GM19452 (cell line): ENCODE results near the gene COX6B2.
"Not testable (repeated sequence)": the region's sequence is repeated elsewhere in the genome, so short reads cannot be mapped to it uniquely, and the experiment has no call there.

Source experiments
- ATAC-seq: cut with Tn5 transposase; IDR thresholded peaks from one replicate; pipeline ENCODE4 v1.9.1; 2021; ENCODE audit not compliant: unreplicated experiment

Gene COX6B2

DNA sequence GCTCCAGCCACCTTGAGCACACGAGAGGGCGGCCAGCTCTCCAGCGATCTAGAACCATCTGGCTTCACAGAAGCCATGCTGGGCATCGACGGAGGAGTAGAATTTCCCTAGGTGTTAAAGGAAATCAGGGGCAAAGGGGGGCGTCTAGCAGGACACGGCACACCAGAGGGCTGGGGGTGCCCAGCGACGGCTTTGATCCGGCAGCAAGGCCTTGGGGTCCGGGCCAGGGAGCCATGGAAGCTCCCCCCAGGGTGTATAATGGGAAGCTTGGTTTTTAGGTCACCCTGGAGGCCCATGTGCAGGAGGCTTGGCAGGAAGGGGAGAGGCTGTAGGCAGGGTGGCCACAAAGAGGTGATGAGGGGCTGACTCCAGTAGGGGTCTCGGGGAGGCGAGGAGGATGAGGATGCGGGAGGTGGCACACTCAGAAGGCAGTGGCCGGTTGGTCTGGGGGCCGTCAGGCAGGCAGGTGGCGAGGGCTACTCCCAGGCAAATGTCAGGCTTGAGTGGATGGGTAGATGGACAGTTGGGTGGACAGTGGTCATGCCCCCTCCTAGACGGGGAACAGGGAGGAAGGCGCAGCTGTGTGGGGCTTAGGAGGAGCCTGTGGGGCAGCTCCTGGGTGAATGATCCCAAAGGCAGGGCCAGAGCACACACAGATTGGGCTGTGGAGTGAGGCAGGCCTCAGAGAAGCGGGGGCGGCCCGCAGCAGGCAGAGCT is 9.3 kb downstream of the COX6B2 start:
- no peak for ATAC-seq

DNA sequence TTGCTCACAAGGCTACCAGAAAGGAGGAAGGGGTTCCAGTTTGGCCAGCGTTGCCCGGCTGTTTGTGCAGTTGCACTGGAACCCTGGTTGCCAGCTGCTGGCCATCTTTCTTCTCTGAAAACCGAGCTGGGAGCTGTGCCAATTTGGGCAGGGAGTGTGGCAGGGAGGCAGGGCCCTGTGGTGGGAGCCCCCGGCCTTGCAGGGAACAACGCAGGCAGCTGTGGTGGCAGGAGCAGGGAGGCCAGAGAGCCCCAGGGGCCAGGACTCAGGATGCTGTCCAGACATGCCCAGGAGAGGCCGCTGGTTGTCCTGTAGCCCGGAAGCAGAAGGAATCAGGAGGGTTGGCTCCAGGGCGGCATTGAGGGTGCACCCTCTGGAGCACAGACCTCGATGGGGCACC is 10.1 kb downstream of the COX6B2 start:
- no peak for ATAC-seq

- ATAC-seq = no peak
These were observed 12.7 kb downstream of the COX6B2 start for GRCh38 chr19:55341595-55342531.

- no peak for ATAC-seq
These were observed 13.3 kb downstream of the COX6B2 start for GRCh38 chr19:55341171-55341588.

- ATAC-seq = no peak
These were observed 13.8 kb downstream of the COX6B2 start for GRCh38 chr19:55340784-55341147.

DNA sequence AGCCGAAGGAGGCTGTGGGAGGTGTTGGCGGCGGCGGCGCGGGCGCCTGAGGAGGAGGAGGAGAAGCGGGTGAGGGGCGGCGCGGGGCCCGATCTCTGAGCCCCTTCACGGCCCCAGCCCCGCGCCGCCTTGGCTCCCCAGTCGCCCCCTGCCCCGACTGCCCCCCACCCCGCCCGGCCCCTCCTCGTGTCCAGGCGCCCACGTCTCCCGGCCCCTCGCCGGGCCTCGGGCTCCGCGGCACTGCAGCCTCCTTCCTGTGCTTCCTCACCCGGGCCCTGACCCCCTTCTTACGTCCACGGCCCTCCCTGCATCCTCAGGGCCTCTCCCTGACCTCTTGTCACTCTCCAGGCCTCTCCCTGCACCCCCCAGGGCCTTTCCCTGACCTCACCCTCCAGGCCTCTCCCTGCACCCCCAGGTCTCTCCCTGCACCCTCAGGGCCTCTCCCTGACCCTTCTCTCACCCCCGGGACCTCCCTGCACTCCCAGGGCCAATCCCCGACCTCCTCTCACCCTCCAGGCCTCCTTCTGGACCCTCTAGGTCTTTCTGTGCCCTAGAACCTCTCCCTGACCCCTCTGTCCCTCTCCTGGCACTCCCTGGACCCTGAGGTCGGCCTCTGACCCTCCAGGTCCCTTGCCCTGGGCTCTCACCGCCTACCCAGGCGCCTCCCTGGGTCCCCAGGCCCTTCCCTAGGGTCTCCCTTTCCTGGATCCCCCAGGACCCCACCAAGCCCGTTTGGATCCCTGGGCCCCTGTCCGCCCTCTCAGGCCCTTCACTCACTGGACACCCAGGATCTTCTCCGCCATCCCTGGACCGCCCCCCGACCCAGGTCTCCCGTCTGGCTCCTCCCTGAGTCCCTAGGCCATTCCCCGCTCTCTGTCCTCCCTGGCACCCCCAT is 14.4 kb downstream of the COX6B2 start:
- ATAC-seq = no peak

DNA sequence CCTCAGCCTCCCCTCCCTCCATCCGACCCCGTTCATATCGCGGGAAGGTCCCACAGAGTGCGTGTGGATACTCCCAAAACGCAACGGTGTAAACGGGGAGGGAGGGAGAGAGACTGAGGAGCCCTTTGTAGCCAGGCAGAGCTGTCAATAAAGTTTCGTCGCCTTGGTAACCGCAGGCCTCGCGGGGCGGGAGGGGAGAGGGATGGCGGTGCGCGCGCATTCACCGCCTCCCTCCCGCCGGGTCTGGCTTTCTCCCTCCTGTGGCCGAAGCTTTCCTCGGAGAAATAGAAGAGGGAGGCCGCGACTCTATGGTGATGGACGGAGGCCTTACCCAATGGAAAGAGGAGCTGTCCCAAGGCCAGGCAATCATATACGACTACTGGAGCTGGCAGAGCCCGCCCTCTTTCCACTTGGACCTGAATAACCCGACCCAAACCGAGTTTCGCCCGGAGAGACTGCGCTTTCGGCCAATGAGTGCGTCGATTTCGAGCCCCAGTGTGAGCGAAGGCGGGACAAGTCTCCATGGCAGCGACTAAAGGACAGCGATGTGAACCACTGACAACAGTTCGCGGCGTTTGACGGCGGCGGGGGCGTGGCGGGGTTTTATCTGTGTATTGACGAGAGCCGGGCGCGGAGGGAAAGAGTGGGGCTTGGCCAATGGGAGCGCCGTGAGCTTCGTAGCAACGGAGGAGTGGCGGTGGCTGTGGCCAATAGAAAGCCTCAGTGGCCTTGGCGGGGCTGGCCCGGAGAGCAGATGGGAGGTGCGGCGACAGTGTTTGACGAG is 15.2 kb downstream of the COX6B2 start, which contains the start of gene KMT5C:
Gene KMT5C (plus strand): TSS at position 772 of the 784 bp plus-strand sequence. CDS start 2,061 bp downstream, outside the sequence.
- ATAC-seq = peak; percentile 81

DNA sequence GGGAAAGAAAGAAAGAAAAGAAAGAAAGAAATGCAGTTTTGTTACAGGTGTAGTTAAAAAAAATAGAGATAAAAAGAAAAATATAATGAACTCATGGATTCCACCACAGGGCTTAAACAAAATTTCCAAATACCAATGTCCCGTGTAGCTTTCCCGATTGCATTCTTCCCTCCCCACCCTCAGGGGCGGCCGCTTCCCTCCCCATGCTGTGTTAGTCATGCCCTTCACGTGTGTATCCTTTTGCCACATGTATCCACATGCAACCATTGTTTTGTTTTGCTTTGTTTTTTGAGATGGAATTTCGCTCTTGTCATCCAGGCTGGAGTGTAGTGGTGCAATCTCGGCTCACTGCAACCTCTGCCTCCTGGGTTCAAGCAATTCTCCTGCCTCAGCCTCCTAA is 18.4 kb downstream of the COX6B2 start:
- no peak for ATAC-seq

- no peak for ATAC-seq
These were observed 20.6 kb downstream of the COX6B2 start for GRCh38 chr19:55333870-55334269.

DNA sequence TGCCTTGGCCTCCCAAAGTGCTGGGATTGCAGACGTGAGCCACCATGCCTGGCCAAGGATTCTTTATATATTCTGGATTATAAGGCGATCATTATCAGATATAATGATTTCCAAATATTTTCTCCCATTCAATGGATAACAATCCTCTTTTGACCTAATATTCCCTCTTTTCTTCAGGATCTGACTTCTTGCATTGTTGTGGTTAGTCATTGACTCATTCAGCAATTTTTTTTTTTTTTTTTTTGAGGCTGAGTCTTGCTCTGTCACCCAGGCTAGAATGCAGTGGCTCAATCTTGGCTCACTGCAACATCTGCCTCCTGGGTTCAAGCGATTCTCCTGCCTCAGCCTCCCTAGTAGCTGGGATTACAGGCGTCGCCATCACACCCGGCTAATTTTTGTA is 24.7 kb downstream of the COX6B2 start:
- not testable (repeated sequence) for ATAC-seq

DNA sequence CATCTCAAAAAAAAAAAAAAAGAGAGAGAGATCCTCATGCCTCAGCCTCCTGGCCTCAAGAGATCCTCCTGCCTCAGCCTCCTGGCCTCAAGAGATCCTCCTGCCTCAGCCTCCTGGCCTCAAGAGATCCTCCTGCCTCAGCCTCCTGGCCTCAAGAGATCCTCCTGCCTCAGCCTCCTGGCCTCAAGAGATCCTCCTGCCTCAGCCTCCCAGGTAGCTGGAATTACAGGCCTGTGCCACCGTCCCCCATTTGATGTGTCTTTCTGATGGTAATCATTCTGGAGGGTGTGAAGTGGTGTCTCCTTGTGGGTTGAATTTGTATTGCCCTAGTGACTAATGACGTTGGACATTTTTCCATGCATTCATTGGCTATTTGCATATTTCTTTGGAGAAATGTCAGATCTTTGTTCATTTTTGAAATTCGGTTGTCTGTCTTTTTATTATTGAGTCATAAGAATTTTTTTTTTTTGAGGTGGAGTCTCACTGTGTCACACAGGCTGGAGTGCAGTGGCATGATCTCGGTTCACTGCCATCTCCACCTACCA is 25.7 kb downstream of the COX6B2 start:
- not testable (repeated sequence) for ATAC-seq

- ATAC-seq = no peak
These were observed 29.3 kb downstream of the COX6B2 start, which contains the start of gene TMEM150B for GRCh38 chr19:55325172-55325571. Gene TMEM150B, minus strand, starts transcription at chr19:55325341. Its CDS starts 4,305 bp downstream, at chr19:55321036.

- no peak for ATAC-seq
These were observed 29.9 kb downstream of the COX6B2 start for GRCh38 chr19:55324662-55325061.

DNA sequence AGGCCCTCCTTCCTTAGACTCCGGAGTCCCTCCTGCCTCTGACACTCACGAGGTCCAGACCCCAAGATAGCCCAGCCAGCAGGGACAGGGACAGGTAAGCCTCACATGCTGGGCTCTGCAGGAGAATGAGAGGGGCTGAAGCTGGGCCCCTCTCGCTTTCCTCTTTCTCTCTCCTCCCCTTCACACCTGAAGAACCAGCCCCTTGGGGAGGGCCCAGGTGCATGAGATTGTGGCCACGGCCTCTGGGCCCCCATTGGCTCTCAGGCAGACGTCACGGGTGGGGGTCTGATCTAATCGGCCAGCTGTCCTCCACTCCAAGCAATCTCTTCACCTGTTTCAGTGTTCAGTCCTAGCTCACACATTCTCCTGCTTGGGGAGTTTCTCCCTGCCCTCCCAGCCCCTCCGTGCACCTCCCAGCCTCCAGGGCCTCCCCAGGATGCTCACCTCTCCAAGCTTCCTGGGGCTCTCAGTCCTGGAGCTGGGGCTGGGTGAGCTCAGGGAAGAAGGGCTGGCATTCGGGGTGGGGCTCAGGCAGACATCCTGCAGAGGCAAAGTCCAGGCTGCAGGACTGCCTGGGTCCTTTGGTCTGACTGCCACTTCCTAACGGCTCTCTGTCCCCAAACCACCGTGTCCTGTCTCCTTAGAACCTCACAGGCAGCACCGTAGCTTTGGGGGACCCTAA is 32.2 kb downstream of the COX6B2 start:
- ATAC-seq = no peak

DNA sequence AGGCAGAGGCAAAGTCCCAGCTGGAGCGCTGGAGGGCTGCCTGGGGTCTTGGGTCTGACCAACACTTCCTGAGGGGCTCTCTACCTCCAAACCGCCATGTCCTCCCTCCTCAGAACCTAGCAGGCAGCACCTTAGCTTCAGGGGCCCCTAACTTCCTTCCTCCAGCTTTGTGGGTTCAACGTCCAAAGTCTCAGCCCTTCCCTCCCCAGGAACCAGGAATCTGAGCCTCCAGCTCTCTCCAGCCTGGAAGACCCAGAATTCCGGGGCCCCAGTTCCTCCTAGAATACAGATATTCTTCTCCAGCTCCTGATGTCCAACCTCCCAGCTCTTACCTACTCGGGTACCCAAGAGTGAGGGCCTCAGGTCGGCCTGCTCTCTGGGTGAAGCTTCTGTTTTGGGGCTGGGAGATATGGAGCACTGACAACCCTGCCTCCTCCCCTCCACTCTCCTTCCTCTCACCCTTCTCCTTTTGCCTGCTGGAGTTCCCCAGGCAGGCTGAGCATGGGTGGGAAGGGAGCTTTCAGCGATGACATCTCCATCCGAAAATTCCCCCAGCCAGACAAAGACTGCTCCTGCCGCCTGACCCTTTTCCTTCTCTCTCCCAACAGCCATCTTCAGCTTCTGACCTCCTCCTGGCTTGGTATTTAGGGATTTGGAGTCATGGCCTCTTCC is 32.9 kb downstream of the COX6B2 start:
- no peak for ATAC-seq

GRCh38 chr19:55320844-55321419 is 33.6 kb downstream of the COX6B2 start:
- no peak for ATAC-seq

DNA sequence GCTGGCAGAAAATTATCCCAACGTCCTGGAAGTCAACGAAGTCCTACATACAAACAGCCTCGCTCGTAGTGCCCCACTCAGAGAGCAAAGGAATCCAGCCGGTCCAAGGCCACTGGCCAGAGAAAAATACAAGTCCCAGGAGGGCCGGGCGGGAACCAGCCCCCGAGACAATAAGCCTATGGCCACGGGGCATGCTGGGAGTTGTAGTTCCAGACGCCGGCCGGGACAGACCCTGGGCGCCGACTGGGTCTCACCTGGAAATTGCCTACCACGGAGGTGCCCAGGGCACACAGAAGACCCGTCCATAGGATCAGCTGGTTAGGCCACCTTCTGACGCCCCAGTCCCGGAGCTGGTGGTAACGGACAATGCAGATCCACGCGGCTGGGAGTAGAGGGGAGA is 34.7 kb downstream of the COX6B2 start:
- ATAC-seq = no peak

DNA sequence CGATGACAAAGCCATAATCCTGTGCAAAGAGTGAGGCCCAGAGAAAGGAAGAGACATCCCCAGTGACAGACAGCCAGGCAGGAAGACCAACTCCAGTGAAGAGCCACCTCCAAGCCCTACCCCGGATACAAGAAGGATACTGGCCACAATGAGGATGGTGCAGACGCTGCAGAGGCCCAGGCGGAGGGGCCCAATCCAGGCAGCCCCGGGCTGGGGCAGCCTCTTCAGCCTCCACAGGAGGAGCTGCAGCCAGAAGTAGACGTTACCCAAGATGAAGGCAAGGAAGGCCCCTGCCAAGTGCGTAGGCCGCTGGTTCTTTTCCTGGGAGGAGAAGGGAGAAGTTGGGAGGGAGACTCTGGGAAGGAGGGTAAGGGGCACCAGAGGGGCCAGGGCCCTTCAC is 37.9 kb downstream of the COX6B2 start:
- no peak for ATAC-seq
